H1 (cell line): Measurements from ENCODE around the gene TNS2. TPM values are rescaled to one million over a fixed set of nuclear protein-coding genes. Genes with fewer than 3 reads are reported as not detected.

Experiments used
- CTCF ChIA-PET: fragments of 300-600 bp; sonication (Branson Sonifier 250); formaldehyde crosslinking; loops from one replicate; lab custom pipeline; 2021; ENCODE audit not compliant: partially characterized antibody; lab: Charles Lee
- POLR2A ChIA-PET: fragments of 300-600 bp; sonication (Branson Sonifier 250); formaldehyde crosslinking; loops from one replicate; lab custom pipeline; 2021; ENCODE audit warnings: inconsistent platforms; ENCODE audit not compliant: partially characterized antibody; lab: Charles Lee
- DNase-seq, 2 experiments: peaks; one replicate each; pipeline versions ENCODE4 v3.0.0 to v3.0.0-alpha.2; 2010 to 2022; ENCODE audit warnings: low spot score in 2 of 2, low read depth in 1 of 2, mixed read lengths in 1 of 2
- FAIRE-seq: peaks from 2 replicates; lab custom pipeline; 2011; peaks lifted over from hg19 to GRCh38; lab: Jason Lieb, UNC
- H2AFZ ChIP-seq: 2 replicates; pipeline ENCODE4 v1.8.1; 2012; ENCODE audit warnings: low read length, inconsistent platforms
- H2AK5ac ChIP-seq: 2 replicates; pipeline ENCODE4 v1.6.1; 2013; ENCODE audit warnings: low read depth, low read length
- H2BK120ac ChIP-seq: replicated peaks from 2 replicates; pipeline ENCODE3; 2013; ENCODE audit warnings: low read depth, low read length, inconsistent platforms
- H2BK12ac ChIP-seq: 2 replicates; pipeline ENCODE4 v1.6.1; 2013; ENCODE audit warnings: low read depth, low read length
- H2BK15ac ChIP-seq: 2 replicates; pipeline ENCODE4 v1.6.1; 2013; ENCODE audit warnings: low read length
- H2BK20ac ChIP-seq: 2 replicates; pipeline ENCODE4 v1.6.1; 2013; ENCODE audit warnings: low read length
- H2BK5ac ChIP-seq: 2 replicates; pipeline ENCODE4 v1.6.1; 2013; ENCODE audit warnings: low read depth, low read length
- H3K14ac ChIP-seq: 2 replicates; pipeline ENCODE4 v1.6.1; 2013; ENCODE audit warnings: inconsistent platforms; ENCODE audit not compliant: insufficient read length
- H3K18ac ChIP-seq: 2 replicates; pipeline ENCODE4 v1.6.1; 2013; ENCODE audit warnings: low read length; ENCODE audit errors: extremely low read depth
- H3K23ac ChIP-seq: 2 replicates; pipeline ENCODE4 v1.6.1; 2013; ENCODE audit warnings: inconsistent platforms; ENCODE audit not compliant: insufficient read length
- H3K23me2 ChIP-seq: 2 replicates; pipeline ENCODE4 v1.6.1; 2013; ENCODE audit warnings: low read depth, low read length
- H3K27ac ChIP-seq: 2 replicates; pipeline ENCODE4 v1.6.1; 2011; ENCODE audit warnings: low read depth, low read length, inconsistent platforms
- H3K27me3 ChIP-seq, 4 experiments: replicated peaks in 1 of 4; 1 replicate in 1 of 4; 2 replicates in 3 of 4; pipeline versions ENCODE4 v1.6.1 to v1.8.1; 2011 to 2013; ENCODE audit warnings: low read length in 3 of 4, mild to moderate bottlenecking in 3 of 4, inconsistent platforms in 2 of 4, mixed read lengths in 2 of 4, moderate library complexity in 1 of 4; ENCODE audit not compliant: control insufficient read depth in 3 of 4, insufficient read depth in 3 of 4; ENCODE audit errors: extremely low read depth in 1 of 4
- H3K36me3 ChIP-seq, 4 experiments: 2 replicates each; pipeline versions ENCODE4 v1.6.1 to v1.8.1; 2011 to 2013; ENCODE audit warnings: mild to moderate bottlenecking in 4 of 4, low read length in 3 of 4, moderate library complexity in 2 of 4, control low read depth in 1 of 4, inconsistent platforms in 1 of 4; ENCODE audit not compliant: insufficient read depth in 4 of 4, control insufficient read depth in 2 of 4
- H3K4ac ChIP-seq: replicated peaks from 2 replicates; pipeline ENCODE3; 2013; ENCODE audit warnings: low read length, low read depth, mixed read lengths, inconsistent platforms; ENCODE audit not compliant: insufficient read length
- H3K4me1 ChIP-seq, 4 experiments: replicated peaks in 1 of 4; 1 replicate in 1 of 4; 2 replicates in 3 of 4; pipeline versions ENCODE4 v1.6.1 to v1.8.1; 2011 to 2013; ENCODE audit warnings: low read length in 3 of 4, inconsistent platforms in 2 of 4, mixed read lengths in 1 of 4; ENCODE audit not compliant: insufficient read depth in 4 of 4, control insufficient read depth in 3 of 4
- H3K4me2 ChIP-seq, 2 experiments: 2 replicates each; pipeline versions ENCODE4 v1.6.1 to v1.8.1; 2011 to 2013; ENCODE audit warnings: low read depth in 2 of 2, low read length in 2 of 2, control low read depth in 1 of 2, inconsistent platforms in 1 of 2, mild to moderate bottlenecking in 1 of 2; ENCODE audit not compliant: insufficient read depth in 1 of 2
- H3K4me3 ChIP-seq, 4 experiments: fragments of 200-600, 300-600 bp in 1 of 4; sonication (generic), shearing (Covaris generic), sonication (Bioruptor Twin) in 1 of 4; 2 replicates each; pipeline versions ENCODE4 v1.5.1 to v1.8.1; 2011 to 2016; ENCODE audit warnings: low read length in 4 of 4, low read depth in 3 of 4, control low read depth in 2 of 4, inconsistent platforms in 2 of 4, mild to moderate bottlenecking in 2 of 4, mixed read lengths in 1 of 4, moderate library complexity in 1 of 4; ENCODE audit not compliant: insufficient read depth in 2 of 4; ENCODE audit errors: extremely low read depth in 1 of 4
- H3K56ac ChIP-seq: replicated peaks from 2 replicates; pipeline ENCODE3; 2013; ENCODE audit warnings: low read depth, mild to moderate bottlenecking, mixed read lengths, low read length, inconsistent platforms; ENCODE audit not compliant: insufficient read length
- H3K79me1 ChIP-seq: 2 replicates; pipeline ENCODE4 v1.6.1; 2013; ENCODE audit warnings: low read depth, low read length, control low read depth
- H3K79me2 ChIP-seq, 2 experiments: 2 replicates each; pipeline versions ENCODE4 v1.6.1 to v1.8.1; 2012 to 2013; ENCODE audit warnings: low read length in 2 of 2, mild to moderate bottlenecking in 2 of 2, inconsistent platforms in 1 of 2; ENCODE audit not compliant: insufficient read depth in 2 of 2, control insufficient read depth in 1 of 2
- H3K9ac ChIP-seq, 4 experiments: replicated peaks in 1 of 4; 1 replicate in 1 of 4; 2 replicates in 3 of 4; pipeline versions ENCODE4 v1.6.1 to v1.8.1; 2011 to 2013; ENCODE audit warnings: low read depth in 3 of 4, low read length in 3 of 4, control low read depth in 2 of 4, mild to moderate bottlenecking in 2 of 4, moderate library complexity in 2 of 4, inconsistent platforms in 1 of 4; ENCODE audit errors: extremely low read depth in 1 of 4
- H3K9me3 ChIP-seq, 2 experiments: 2 replicates each; pipeline versions ENCODE4 v1.6.1 to v1.8.1; 2012 to 2013; ENCODE audit warnings: mild to moderate bottlenecking in 2 of 2, moderate library complexity in 2 of 2, control low read depth in 1 of 2, inconsistent platforms in 1 of 2, low read depth in 1 of 2, low read length in 1 of 2, mixed read lengths in 1 of 2; ENCODE audit not compliant: insufficient read depth in 2 of 2
- H4K20me1 ChIP-seq, 2 experiments: replicated peaks in 1 of 2; 2 replicates each; pipeline versions ENCODE3 to v1.8.1; 2011 to 2013; ENCODE audit warnings: inconsistent platforms in 2 of 2, low read length in 2 of 2, mild to moderate bottlenecking in 1 of 2; ENCODE audit not compliant: insufficient read depth in 2 of 2, control insufficient read depth in 1 of 2
- H4K5ac ChIP-seq: 2 replicates; pipeline ENCODE4 v1.6.1; 2013; ENCODE audit warnings: low read length, low read depth, mixed read lengths, inconsistent platforms; ENCODE audit not compliant: insufficient read length
- H4K8ac ChIP-seq: 2 replicates; pipeline ENCODE4 v1.8.0; 2013; ENCODE audit warnings: mild to moderate bottlenecking, moderate library complexity, low read length, inconsistent platforms; ENCODE audit not compliant: insufficient read depth; ENCODE audit errors: extremely low read depth
- H4K91ac ChIP-seq: replicated peaks from 2 replicates; pipeline ENCODE3; 2013; ENCODE audit warnings: low read length, mixed read lengths, inconsistent platforms; ENCODE audit not compliant: insufficient read length
- BACH1 ChIP-seq: IDR thresholded peaks from 2 replicates; pipeline ENCODE4 v1.6.1; 2012; ENCODE audit warnings: low read length, improper control_type of control experiment
- CBX5 ChIP-seq: fragments of 300-800, 300-1000 bp; sonication (generic); IDR thresholded peaks from 2 replicates; pipeline ENCODE4 v1.7.1; 2016; ENCODE audit warnings: antibody characterized with exemption, low read length, low read depth
- GTF2F1 ChIP-seq: IDR thresholded peaks from 2 replicates; pipeline ENCODE4 v1.6.1; 2012; ENCODE audit warnings: low read depth, low read length, improper control_type of control experiment, borderline replicate concordance
- KDM5A ChIP-seq: fragments of 200-600 bp; IDR thresholded peaks from 2 replicates; pipeline ENCODE4 v1.7.1; 2012; ENCODE audit warnings: mild to moderate bottlenecking, low read length, inconsistent platforms, mixed read lengths
- SIX5 ChIP-seq: IDR thresholded peaks from 2 replicates; pipeline ENCODE4 v1.6.1; 2011; ENCODE audit warnings: mild to moderate bottlenecking, low read depth, low read length
- SP2 ChIP-seq: IDR thresholded peaks from 2 replicates; pipeline ENCODE4 v1.6.1; 2012; ENCODE audit warnings: mild to moderate bottlenecking, low read length, inconsistent platforms
- SRF ChIP-seq: IDR thresholded peaks from 2 replicates; pipeline ENCODE4 v1.6.1; 2011; ENCODE audit warnings: mild to moderate bottlenecking, low read depth, low read length, moderate library complexity
- TAF7 ChIP-seq: optimal IDR thresholded peaks from 2 replicates; pipeline ENCODE3; 2011; ENCODE audit warnings: low read depth, mild to moderate bottlenecking, inconsistent platforms, low read length, moderate library complexity, borderline replicate concordance
- TBP ChIP-seq: IDR thresholded peaks from 2 replicates; pipeline ENCODE4 v1.6.1; 2011; ENCODE audit warnings: low read depth, low read length, improper control_type of control experiment
- TCF12 ChIP-seq: IDR thresholded peaks from 2 replicates; pipeline ENCODE4 v1.6.1; 2011; ENCODE audit warnings: low read depth, mild to moderate bottlenecking, low read length
- TEAD4 ChIP-seq: IDR thresholded peaks from 2 replicates; pipeline ENCODE4 v1.6.1; 2012; ENCODE audit warnings: low read depth, low read length, inconsistent platforms, mixed read lengths
- USF2 ChIP-seq: IDR thresholded peaks from 2 replicates; pipeline ENCODE4 v1.6.1; 2011; ENCODE audit warnings: low read length, improper control_type of control experiment
- YY1 ChIP-seq: IDR thresholded peaks from 2 replicates; pipeline ENCODE4 v1.6.1; 2011; ENCODE audit warnings: low read depth, mild to moderate bottlenecking, low read length
- WGBS, 2 experiments: shearing (Covaris generic) in 1 of 2; methylation state at CpG; one replicate each; pipeline versions ENCODE4 v1.1.6 to v1.1.7; 2013 to 2015; ENCODE audit warnings: low lambda C conversion rate in 2 of 2, mixed read lengths in 2 of 2, inconsistent platforms in 1 of 2, low coverage in 1 of 2, missing lambda C conversion rate in 1 of 2; ENCODE audit not compliant: insufficient replicate concordance in 2 of 2, insufficient coverage in 1 of 2, insufficient read length in 1 of 2; ENCODE audit errors: extremely low coverage in 1 of 2, missing lambda C conversion rate in 1 of 2; 5-methylcytosine and 5-hydroxymethylcytosine counted together
- polyA plus RNA-seq, 7 experiments: library from polyadenylated mRNA; depleted of rRNA in 3 of 7; stranded (reverse) in 5 of 7; unstranded in 2 of 7; fragments of >200 nt in 5 of 7; fragments of 200-250 nt in 2 of 7; gene quantifications; 1 replicate in 5 of 7; 2 replicates in 1 of 7; 4 replicates in 1 of 7; pipeline versions ENCODE4 v1.2.1 to v1.2.3, GENCODE V29; 2011 to 2013; ENCODE audit warnings: missing spikeins in 2 of 7, mixed read lengths in 2 of 7
- total RNA-seq: library from RNA; stranded (reverse); fragmentation: NEBNext Ultra II Directional; extraction: Animal tissue kit (Norgen Biotek cat#: 25700); gene quantifications from 2 replicates; pipeline ENCODE4 v1.2.1, GENCODE V29; 2021

Gene TNS2
- total and polyA plus RNA-seq, 2 of the 8 experiments (the other 6 are each of a cell fraction or from before 2014, with no cell fraction given) = 2.8 to 4.7 TPM

GRCh38 chr12:53060064-53060720 is 10.3 kb downstream of the TNS2 start:
- Histone ChIP-seq H2AFZ (no peak overlapping the region), H3K4me2 (no peak overlapping the region), H3K23me2 (no peaks in the 10 kb centered on the region), H3K18ac (no peak overlapping the region), H3K27ac (no peak overlapping the region), H2BK5ac (peak overlapping the region; percentile 35; the same call in 1 of the 2 replicates), H4K8ac (no peak overlapping the region), H3K79me2 (no peaks in the 10 kb centered on the region), H4K91ac (no peak overlapping the region), H2BK120ac (no peak overlapping the region), H3K79me1 (no peaks in the 10 kb centered on the region), H4K20me1 (peaks cover 0 to 2% of the 10 kb centered on the region in 2 experiments), H2AK5ac (no peak overlapping the region; the same call in 1 of the 2 replicates), H3K14ac (no peak overlapping the region), H3K4ac (no peak overlapping the region), H2BK20ac (no peak overlapping the region), H3K27me3 (peaks cover 0 to 12% (median 4%) of the 10 kb centered on the region in 4 experiments; a peak in 4 of 7 replicates), H2BK12ac (no peak overlapping the region), H3K4me1 (peaks cover 0 to 7% (median 0%) of the 10 kb centered on the region in 4 experiments; a peak in 1 of 7 replicates), H3K36me3 (no peaks in the 10 kb centered on the region), H3K56ac (no peak overlapping the region), H3K9me3 (no peaks in the 10 kb centered on the region), H2BK15ac (no peak overlapping the region), H3K9ac (no peak overlapping the region), H4K5ac (no peak overlapping the region), H3K4me3 (no peak overlapping the region), H3K23ac (no peak overlapping the region)
- WGBS, 2 experiments = 89% methylated on average over 17 of the region's 17 CpGs; no CpG with 5 or more reads in 1 of the 2 experiments
- ChIA-PET POLR2A (interaction anchor here (0.8 to 5.9 kb wide), 5 partner anchors 10 to 261 kb away, joined by 3 to 26 read pairs (median 4); partner anchors contain the start of gene TNS2), CTCF (interaction anchor here (0.7 to 22.4 kb wide), 7 partner anchors 11 to 136 kb away, joined by 3 to 531 read pairs (median 5); partner anchors contain the start of genes IGFBP6, SOAT2, SPRYD3 and TNS2)
- no peak for FAIRE-seq
- no peak for DNase-seq
- TF ChIP-seq YY1 = no peak
- no peak for TF ChIP-seq BACH1
- TF ChIP-seq TCF12 = no peak
- TF ChIP-seq GTF2F1 = no peak
- no peak for TF ChIP-seq SIX5
- TF ChIP-seq USF2 = no peak
- no peak for TF ChIP-seq TBP
- no peak for TF ChIP-seq SP2
- TF ChIP-seq KDM5A = no peak
- TF ChIP-seq TAF7 = no peak
- no peak for TF ChIP-seq CBX5
- TF ChIP-seq SRF = no peak
- no peak for TF ChIP-seq TEAD4
